Measurements from ENCODE around the gene TMEM248.

DNA sequence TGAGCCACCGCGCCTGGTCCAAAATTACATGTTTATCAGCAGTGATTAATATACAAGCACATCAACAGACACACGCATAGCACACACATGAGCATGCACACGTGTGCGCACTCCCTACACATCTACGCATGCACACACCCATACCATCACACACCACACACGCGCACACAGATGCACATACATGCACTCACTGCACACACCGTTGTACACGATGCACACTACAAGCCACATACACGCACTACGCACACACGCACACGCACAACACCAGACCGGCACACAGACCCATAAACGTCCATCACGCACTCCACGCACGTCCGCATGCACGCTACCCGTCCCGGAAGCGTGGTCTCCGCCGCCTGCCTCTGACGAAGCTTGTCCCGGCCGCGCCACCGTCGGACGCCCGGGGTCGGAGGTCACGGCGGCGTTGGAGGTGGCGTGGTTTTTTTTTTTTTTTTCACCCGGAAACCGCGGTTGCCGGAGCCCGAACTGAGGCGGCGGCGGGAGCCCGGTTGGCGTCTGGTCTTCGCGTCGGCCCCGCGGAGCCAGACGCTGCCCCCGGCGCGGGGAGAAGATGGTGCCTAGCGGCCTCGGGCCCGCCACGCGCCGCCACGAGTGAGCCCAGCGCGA lies at the start of gene TMEM248:
- TF ChIP-seq CTCF (IDR thresholded peaks at IDR 0.05) (peak in 1 of 3 donors; percentile 81), POLR2A (IDR thresholded peaks at IDR 0.05) (no peak)

Measured in lower leg skin (tissue), 3 donors.